GM19463 (cell line): ENCODE data around the gene AZGP1.
"Not testable (repeated sequence)": the region's sequence is repeated elsewhere in the genome, so short reads cannot be mapped to it uniquely, and the experiment has no call there.

Source experiments
- ATAC-seq: cut with Tn5 transposase; IDR thresholded peaks from one replicate; pipeline ENCODE4 v1.9.1; 2021; ENCODE audit warnings: mild to moderate bottlenecking, moderate library complexity; ENCODE audit not compliant: unreplicated experiment

Gene AZGP1

GRCh38 chr7:99997545-99998137, 21.8 kb upstream of the AZGP1 start:
- peak; percentile 51 for ATAC-seq

GRCh38 chr7:99996755-99997544, 21.1 kb upstream of the AZGP1 start:
- no peak for ATAC-seq

DNA sequence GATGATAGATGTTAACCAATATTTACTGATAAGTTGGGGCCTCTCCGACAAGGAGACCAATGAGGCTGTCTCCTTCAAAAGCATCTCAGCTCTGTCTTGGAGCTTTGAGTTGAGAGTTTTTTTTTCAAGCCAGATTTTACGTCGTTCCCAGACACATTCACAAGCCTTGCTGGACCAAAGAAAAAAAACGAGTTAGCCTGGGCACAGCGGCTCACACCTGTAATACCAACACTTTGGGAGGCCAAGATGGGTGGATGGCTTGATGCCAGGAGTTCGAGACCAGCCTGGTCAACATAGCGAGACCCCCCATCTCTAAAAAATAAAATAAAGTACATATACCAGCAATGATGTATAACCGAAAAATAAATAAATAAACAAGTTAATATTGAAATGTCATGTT, 19.0 kb upstream of the AZGP1 start:
- no peak for ATAC-seq

- ATAC-seq = no peak
Observed at GRCh38 chr7:99992330-99993038, 16.7 kb upstream of the AZGP1 start.

DNA sequence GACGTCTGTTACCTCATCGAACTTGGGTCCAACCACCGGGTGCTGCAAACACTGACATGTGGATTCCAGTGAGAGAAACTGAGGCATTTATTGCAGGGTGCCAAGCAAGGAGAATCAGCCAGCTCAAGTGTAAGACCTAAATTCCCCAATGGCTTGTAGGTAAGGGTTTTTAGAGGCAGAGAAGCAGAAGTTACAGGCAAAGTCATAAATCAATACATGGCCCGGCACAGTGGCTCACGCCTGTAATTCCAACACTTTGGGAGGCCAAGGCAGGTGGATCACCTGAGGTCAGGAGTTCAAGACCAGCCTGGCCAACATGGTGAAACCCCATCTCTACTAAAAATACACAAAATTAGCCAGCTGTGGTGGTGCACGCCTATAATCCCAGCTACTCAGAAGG, 15.7 kb upstream of the AZGP1 start:
- ATAC-seq = not testable (repeated sequence)

GRCh38 chr7:99990460-99990852, 14.6 kb upstream of the AZGP1 start:
- no peak for ATAC-seq

- ATAC-seq = no peak
Observed at GRCh38 chr7:99987846-99988245, 12.0 kb upstream of the AZGP1 start.

- not testable (repeated sequence) for ATAC-seq
Observed at GRCh38 chr7:99987306-99987705, 11.5 kb upstream of the AZGP1 start.

- ATAC-seq = no peak
Observed at GRCh38 chr7:99984593-99984992, 8.8 kb upstream of the AZGP1 start.

GRCh38 chr7:99981066-99981465, 5.2 kb upstream of the AZGP1 start:
- ATAC-seq = not testable (repeated sequence)

GRCh38 chr7:99980448-99980872, 4.6 kb upstream of the AZGP1 start:
- ATAC-seq = not testable (repeated sequence)

DNA sequence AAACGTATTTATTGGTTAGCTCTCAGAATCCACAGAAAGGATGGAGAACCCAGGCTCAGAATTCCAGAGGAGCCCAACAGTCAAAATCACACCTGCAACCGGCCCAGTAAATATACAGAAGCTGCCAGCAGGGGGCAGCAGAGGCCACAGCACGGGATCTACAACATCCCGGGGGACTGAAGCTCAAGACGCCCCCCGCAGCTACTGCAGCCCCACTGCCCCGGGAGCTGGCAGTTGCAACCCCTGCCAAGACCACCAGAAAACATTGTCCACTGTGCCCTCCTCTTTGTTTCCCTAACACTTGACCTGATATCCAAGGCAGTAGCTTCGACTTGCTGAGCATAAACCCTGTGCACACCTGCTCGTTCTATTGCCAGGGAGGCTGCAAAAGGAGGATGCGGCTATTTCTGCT, 4.0 kb upstream of the AZGP1 start:
- ATAC-seq = not testable (repeated sequence)

DNA sequence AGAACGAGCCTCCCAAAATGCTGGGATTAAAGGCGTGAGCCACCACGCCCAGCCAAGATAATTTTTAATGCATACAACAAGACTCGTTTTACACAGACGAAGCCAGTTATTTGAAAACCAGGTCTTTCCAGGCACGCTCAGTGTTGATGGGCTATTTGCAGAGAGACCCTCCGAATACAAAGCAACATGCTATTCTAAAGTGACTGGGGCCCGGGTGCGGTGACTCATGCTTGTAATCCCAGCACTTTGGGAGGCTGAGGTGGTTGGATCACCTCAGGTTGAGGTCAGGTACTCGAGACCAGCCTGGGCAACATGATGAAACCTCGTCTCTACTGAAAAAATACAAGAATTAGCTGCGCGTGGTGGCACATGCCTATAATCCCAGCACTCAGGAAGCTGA, 795 bp upstream of the AZGP1 start:
- ATAC-seq = no peak

GRCh38 chr7:99974681-99975080, 1.1 kb downstream of the AZGP1 start:
- no peak for ATAC-seq

GRCh38 chr7:99973817-99974216, 2.0 kb downstream of the AZGP1 start:
- ATAC-seq = not testable (repeated sequence)

DNA sequence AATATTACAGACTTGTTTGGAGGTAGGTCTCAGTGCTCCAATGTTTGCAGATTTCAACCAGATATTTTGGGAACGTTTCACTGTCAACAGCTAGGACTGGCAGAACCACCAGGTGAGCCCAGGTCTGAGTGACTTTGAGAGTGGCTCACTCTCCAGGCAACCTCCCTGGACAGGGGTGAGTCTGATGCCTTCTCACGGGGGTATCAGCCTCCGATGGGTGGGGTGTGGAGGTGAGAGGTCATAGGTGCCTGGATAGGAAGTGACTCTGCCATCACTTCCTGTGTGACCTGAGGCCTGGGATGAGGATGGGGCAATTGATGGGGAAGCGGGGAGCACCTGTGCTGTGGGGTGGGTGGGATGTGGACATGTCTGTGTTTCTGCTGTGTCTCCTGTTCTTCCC, 4.6 kb downstream of the AZGP1 start:
- no peak for ATAC-seq

DNA sequence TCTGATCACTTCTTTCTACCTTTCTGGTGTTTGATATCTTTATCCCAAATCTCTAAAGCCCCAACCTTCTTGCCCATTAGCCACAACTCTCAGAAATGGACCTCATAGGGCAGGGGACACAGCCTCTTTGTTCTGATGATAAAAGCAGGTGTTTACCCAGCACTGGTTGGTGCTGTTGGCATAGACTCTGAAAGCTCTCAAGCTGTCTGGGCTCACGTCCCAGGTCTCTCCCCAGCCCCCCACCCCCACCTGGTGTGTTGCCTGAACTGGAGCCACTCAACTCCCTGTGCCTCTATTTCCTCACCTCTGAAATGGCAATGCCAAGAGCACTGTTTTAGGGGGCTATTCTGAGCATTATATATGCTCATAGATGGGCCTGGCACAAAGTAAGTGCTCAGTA, 6.0 kb downstream of the AZGP1 start:
- not testable (repeated sequence) for ATAC-seq

GRCh38 chr7:99969298-99969697, 6.5 kb downstream of the AZGP1 start:
- no peak for ATAC-seq

DNA sequence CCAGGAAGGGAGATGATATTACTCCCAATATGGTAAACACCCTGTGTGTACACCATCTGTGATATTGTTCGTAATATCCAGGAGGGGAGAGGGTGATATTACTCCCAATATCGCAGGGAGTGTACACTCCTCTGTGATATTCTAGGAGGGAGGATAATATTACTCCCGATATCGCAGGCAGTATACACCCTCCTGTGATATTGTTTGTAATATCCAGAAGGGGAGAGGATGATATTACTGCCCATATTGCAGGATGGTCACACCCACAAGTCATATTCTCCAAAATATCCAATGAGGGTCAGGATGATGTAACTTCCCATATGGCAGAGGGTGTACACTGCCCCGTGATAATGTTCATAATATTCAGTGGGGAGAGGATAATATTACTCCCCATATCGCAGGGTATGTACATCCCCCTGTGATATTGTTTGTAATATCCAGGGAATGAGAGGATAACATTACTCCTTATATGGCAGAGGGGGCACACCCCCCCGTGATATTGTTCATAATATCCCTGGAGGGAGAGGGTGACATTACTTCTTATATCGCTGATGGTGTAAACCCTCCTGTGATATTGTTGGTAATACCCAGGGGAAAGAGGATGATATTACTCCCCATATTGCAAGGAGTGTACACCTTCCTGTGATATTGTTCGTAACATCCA, 17.1 kb downstream of the AZGP1 start:
- no peak for ATAC-seq

- no peak for ATAC-seq
Observed at GRCh38 chr7:99955247-99955646, 20.6 kb downstream of the AZGP1 start.

GRCh38 chr7:99954643-99955042, 21.2 kb downstream of the AZGP1 start:
- ATAC-seq = not testable (repeated sequence)
